ENCODE data around the gene BCL7B.
"Not testable (repeated sequence)": the region's sequence is repeated elsewhere in the genome, so short reads cannot be mapped to it uniquely, and the experiment has no call there.

The BCL7B gene

GRCh38 chr7:73544678-73545077 is 12.8 kb downstream of the BCL7B start:
- no peak for DNase-seq (ENCODE audit: extremely low read depth, low read depth)
- no peak overlapping the region for H3K4me3 ChIP-seq (replicated peaks; ENCODE audit: low read depth, low read length)
- no peak for TF ChIP-seq CTCF (IDR thresholded peaks at IDR 0.05; ENCODE audit: low read depth, low read length, missing control alignments)

GRCh38 chr7:73541722-73542121 is 15.8 kb downstream of the BCL7B start:
- DNase-seq (ENCODE audit: extremely low read depth, low read depth) = no peak
- no peak for TF ChIP-seq CTCF (IDR thresholded peaks at IDR 0.05; ENCODE audit: low read depth, low read length, missing control alignments)
- no peak overlapping the region for H3K4me3 ChIP-seq (replicated peaks; ENCODE audit: low read depth, low read length)

- no peak for DNase-seq (ENCODE audit: extremely low read depth, low read depth)
- TF ChIP-seq CTCF (IDR thresholded peaks at IDR 0.05; ENCODE audit: low read depth, low read length, missing control alignments) = no peak
- no peak overlapping the region for H3K4me3 ChIP-seq (replicated peaks; ENCODE audit: low read depth, low read length)
These were observed 17.8 kb downstream of the BCL7B start for GRCh38 chr7:73539709-73540108.

GRCh38 chr7:73538510-73538909 is 19.0 kb downstream of the BCL7B start:
- DNase-seq (ENCODE audit: extremely low read depth, low read depth); H3K4me3 ChIP-seq (replicated peaks; ENCODE audit: low read depth, low read length): not testable (repeated sequence)

GRCh38 chr7:73537051-73537450 is 20.4 kb downstream of the BCL7B start:
- no peak for TF ChIP-seq CTCF (IDR thresholded peaks at IDR 0.05; ENCODE audit: low read depth, low read length, missing control alignments)
- no peak for DNase-seq (ENCODE audit: extremely low read depth, low read depth)
- no peak overlapping the region for H3K4me3 ChIP-seq (replicated peaks; ENCODE audit: low read depth, low read length)

- DNase-seq (ENCODE audit: extremely low read depth, low read depth) = no peak
- TF ChIP-seq CTCF (IDR thresholded peaks at IDR 0.05; ENCODE audit: low read depth, low read length, missing control alignments) = no peak
- no peak overlapping the region for H3K4me3 ChIP-seq (replicated peaks; ENCODE audit: low read depth, low read length)
These were observed 21.0 kb downstream of the BCL7B start for GRCh38 chr7:73536479-73536878.

- H3K4me3 ChIP-seq (replicated peaks; ENCODE audit: low read depth, low read length); DNase-seq (ENCODE audit: extremely low read depth, low read depth): not testable (repeated sequence)
These were observed 21.6 kb downstream of the BCL7B start for GRCh38 chr7:73535918-73536317.

GRCh38 chr7:73533742-73534141 is 23.7 kb downstream of the BCL7B start:
- no peak overlapping the region for H3K4me3 ChIP-seq (replicated peaks; ENCODE audit: low read depth, low read length)
- no peak for DNase-seq (ENCODE audit: extremely low read depth, low read depth)
- no peak for TF ChIP-seq CTCF (IDR thresholded peaks at IDR 0.05; ENCODE audit: low read depth, low read length, missing control alignments)
